Heart left ventricle (tissue), 13 donors: ENCODE measurements around the gene BICC1.

Experiments used
- CTCF ChIP-seq, 12 donors: fragments of 200-600 bp; sonication (generic) in 4 of 12; IDR thresholded peaks; one replicate each; pipeline versions ENCODE4 v1.5.0 to v1.8.0; 2018 to 2022; ENCODE audit warnings: antibody characterized with exemption in 12 of 12, mild to moderate bottlenecking in 5 of 12
- POLR2A ChIP-seq, 2 donors: fragments of 450-650 bp; IDR thresholded peaks; one replicate each; pipeline ENCODE4 v1.6.1; 2017; ENCODE audit warnings: antibody characterized with exemption in 2 of 2, mild to moderate bottlenecking in 2 of 2, moderate library complexity in 2 of 2
- donor health status: ischemic (EF 13 %, LVEDD 7.1; RV severe dilation, severe dysfunction).
- donor health status: DM: no; HTN: yes; CAD: no.
- donor health status: DM: no; HTN: no; CAD: no.
- donor health status: ischemic (EF 25% LVEDD 6.9; RV normal size, moderate dysfunction).
- donor health status: ischemic (EF 25% LVEDD 5.7; RV mildly dilated, moderate dysfunction).
- donor health status: ischemic (EF 35%, LVEDD 5.7; RV mildly dilated, moderate dysfunction).
- donor health status: nonischemic (EF 11% LVEDD 7.7; RV severe dilation, severe dysfunction).
- donor health status: DM: yes; HTN: yes; CAD: no.
- donor health status: PGD.
- donor health status: ischemic (EF 29% LVEDD 5.4; RV normal size, mild dysfunction).
- donor health status: nonischemic (EF 23%, LVEDD 6.1; RV moderate dilation, normal function).

- no peak for TF ChIP-seq CTCF (IDR thresholded peaks at IDR 0.05)
- TF ChIP-seq POLR2A (IDR thresholded peaks at IDR 0.05) = no peak
These were observed 234.0 kb downstream of the BICC1 start for GRCh38 chr10:58746474-58747185.
